Heart left ventricle (tissue), 16 donors: ENCODE data around the gene SLC13A4. TPM values are rescaled to one million over a fixed set of nuclear protein-coding genes. Genes with fewer than 3 reads are reported as not detected.

Experiments used
- ATAC-seq, 4 donors: fragments of 200-7000 bp; cut with Tn5 transposase; one replicate each; pipeline ENCODE4 v1.9.1; 2020 to 2022; ENCODE audit warnings: moderate library complexity in 4 of 4, mild to moderate bottlenecking in 3 of 4, moderate number of reproducible peaks in 1 of 4
- DNase-seq, 5 donors: peaks; one replicate each; pipeline ENCODE4 v3.0.0-alpha.2; 2020
- H3K27ac ChIP-seq, 12 donors: fragments of 200-600 bp; sonication (generic) in 4 of 12; one replicate each; pipeline versions ENCODE4 v1.5.0 to v1.8.0; 2016 to 2022; ENCODE audit warnings: mild to moderate bottlenecking in 2 of 12
- H3K27me3 ChIP-seq, 9 donors: fragments of 200-600 bp; sonication (generic) in 2 of 9; one replicate each; pipeline versions ENCODE4 v1.5.1 to v1.8.0; 2016 to 2022; ENCODE audit warnings: mild to moderate bottlenecking in 3 of 9
- H3K36me3 ChIP-seq, 9 donors: fragments of 200-600 bp; sonication (generic) in 2 of 9; one replicate each; pipeline versions ENCODE4 v1.5.0 to v1.8.0; 2018 to 2022; ENCODE audit warnings: mild to moderate bottlenecking in 2 of 9
- H3K4me1 ChIP-seq, 12 donors: fragments of 200-600 bp; sonication (generic) in 4 of 12; one replicate each; pipeline versions ENCODE4 v1.5.0 to v1.8.0; 2016 to 2022; ENCODE audit warnings: mild to moderate bottlenecking in 3 of 12
- H3K4me3 ChIP-seq, 12 donors: fragments of 200-600 bp; sonication (generic) in 4 of 12; one replicate each; pipeline versions ENCODE4 v1.5.0 to v1.8.0; 2017 to 2022; ENCODE audit warnings: mild to moderate bottlenecking in 9 of 12, moderate library complexity in 4 of 12
- H3K9me3 ChIP-seq, 12 donors: fragments of 200-600 bp; sonication (generic) in 4 of 12; one replicate each; pipeline versions ENCODE4 v1.5.0 to v1.8.0; 2016 to 2022; ENCODE audit warnings: mild to moderate bottlenecking in 1 of 12
- CTCF ChIP-seq, 12 donors: fragments of 200-600 bp; sonication (generic) in 4 of 12; IDR thresholded peaks; one replicate each; pipeline versions ENCODE4 v1.5.0 to v1.8.0; 2018 to 2022; ENCODE audit warnings: antibody characterized with exemption in 12 of 12, mild to moderate bottlenecking in 5 of 12
- POLR2A ChIP-seq, 2 donors: fragments of 450-650 bp; IDR thresholded peaks; one replicate each; pipeline ENCODE4 v1.6.1; 2017; ENCODE audit warnings: antibody characterized with exemption in 2 of 2, mild to moderate bottlenecking in 2 of 2, moderate library complexity in 2 of 2
- WGBS, 4 donors: extraction: QIAGEN DNeasy Blood & Tissue Kit in 2 of 4; methylation state at CpG; one replicate each; pipeline versions ENCODE4 v1.1.5 to v1.1.7; 2013 to 2018; 5-methylcytosine and 5-hydroxymethylcytosine counted together
- intact Hi-C, 10 donors: fragments of 100-400 bp; cut with DNase I; formaldehyde crosslinking; loops; one replicate each; pipeline versions ENCODE4 v1.11.1 to v1.14.2; 2022
- polyA plus RNA-seq, 2 donors: library from polyadenylated mRNA; stranded (reverse); fragments of 200-250 nt; gene quantifications; one replicate each; pipeline ENCODE4 v1.2.3, GENCODE V29; 2013
- total RNA-seq, 9 donors: library from RNA; depleted of rRNA in 2 of 9; stranded (reverse); fragments of >200 nt in 2 of 9; fragmentation: NEBNext Ultra II Directional in 3 of 9; extraction: Animal tissue kit (Norgen Biotek cat#: 25700) in 3 of 9; gene quantifications; one replicate each; pipeline versions ENCODE4 v1.1.0 to v1.2.4, GENCODE V29; 2016 to 2023
- donor health status: ischemic (EF 13 %, LVEDD 7.1; RV severe dilation, severe dysfunction).
- donor health status: healthy with polysubstance abuse.
- donor health status: DM: no; HTN: yes; CAD: no.
- donor health status: DM: no; HTN: no; CAD: no.
- donor health status: ischemic (EF 25% LVEDD 6.9; RV normal size, moderate dysfunction).
- donor health status: ischemic (EF 25% LVEDD 5.7; RV mildly dilated, moderate dysfunction).
- donor health status: healthy.
- donor health status: DM: yes; HTN: yes; CAD: no.
- donor health status: ischemic (EF 35%, LVEDD 5.7; RV mildly dilated, moderate dysfunction).
- donor health status: nonischemic (EF 11% LVEDD 7.7; RV severe dilation, severe dysfunction).
- donor health status: DM: yes; HTN: yes; CAD: no.
- donor health status: PGD.
- donor health status: ischemic (EF 29% LVEDD 5.4; RV normal size, mild dysfunction).
- donor health status: nonischemic (EF 23%, LVEDD 6.1; RV moderate dilation, normal function).

The SLC13A4 gene
- total and polyA plus RNA-seq, 11 donors, result 0.08 to 1.5 (median 0.46) TPM; not detected in 1

DNA sequence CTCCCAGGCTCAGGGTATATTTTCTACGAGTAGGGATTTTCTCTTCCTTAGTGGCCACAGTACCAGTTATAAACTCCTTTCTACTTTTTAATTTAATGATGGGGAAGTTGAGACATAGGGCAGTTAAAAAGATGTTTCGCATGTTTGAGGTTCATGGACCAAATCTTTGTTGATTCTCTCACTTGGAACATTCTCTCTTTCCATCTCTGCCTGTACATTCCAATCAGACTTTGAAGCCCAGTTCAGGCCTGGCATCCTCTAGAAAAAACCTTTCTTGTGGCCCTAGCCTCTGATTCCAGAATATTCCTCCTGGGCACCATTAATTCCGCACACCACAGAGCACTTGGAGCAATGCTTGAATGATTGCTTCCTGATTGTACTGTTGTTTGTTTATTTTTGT, 18.5 kb downstream of the SLC13A4 start:
- Histone ChIP-seq H3K9me3 (no peaks in the 10 kb centered on the region), H3K4me1 (peaks cover 0 to 23% (median 11%) of the 10 kb centered on the region in 12 donors), H3K4me3 (no peak overlapping the region), H3K36me3 (no peaks in the 10 kb centered on the region), H3K27me3 (no peaks in the 10 kb centered on the region), H3K27ac (no peak overlapping the region)
- 96 to 99% (median 97%) methylated on average over 3 of the region's 3 CpGs for WGBS, 4 donors
- no peak for DNase-seq
- ATAC-seq, result no peak
- no peak for TF ChIP-seq POLR2A (IDR thresholded peaks at IDR 0.05)
- no peak for TF ChIP-seq CTCF (IDR thresholded peaks at IDR 0.05)
- intact Hi-C loops, result no loop called here

- WGBS, 4 donors, result 91 to 94% (median 93%) methylated on average over 9 to 14 of the region's 14 CpGs
- Histone ChIP-seq H3K27ac (no peak overlapping the region), H3K9me3 (no peaks in the 10 kb centered on the region), H3K27me3 (no peaks in the 10 kb centered on the region), H3K36me3 (no peaks in the 10 kb centered on the region), H3K4me3 (no peak overlapping the region), H3K4me1 (peaks cover 0 to 20% (median 10%) of the 10 kb centered on the region in 12 donors)
- ATAC-seq (no peak), DNase-seq (no peak)
- TF ChIP-seq CTCF (IDR thresholded peaks at IDR 0.05), result no peak
- TF ChIP-seq POLR2A (IDR thresholded peaks at IDR 0.05), result no peak
- intact Hi-C loops, result no loop called here
Measured at GRCh38 chr7:135708041-135708440, 19.9 kb downstream of the SLC13A4 start.

- TF ChIP-seq POLR2A (IDR thresholded peaks at IDR 0.05) (no peak), CTCF (IDR thresholded peaks at IDR 0.05) (no peak)
- Histone ChIP-seq H3K9me3 (no peaks in the 10 kb centered on the region), H3K4me1 (peaks cover 0 to 15% (median 6%) of the 10 kb centered on the region in 12 donors), H3K4me3 (no peak overlapping the region), H3K27ac (no peak overlapping the region), H3K36me3 (no peaks in the 10 kb centered on the region), H3K27me3 (no peaks in the 10 kb centered on the region)
- 57 to 71% (median 64%) methylated on average over 5 of the region's 5 CpGs for WGBS, 4 donors
- intact Hi-C loops, result no loop called here
- ATAC-seq (no peak), DNase-seq (no peak)
Measured at GRCh38 chr7:135707570-135707966, 20.4 kb downstream of the SLC13A4 start.

GRCh38 chr7:135706858-135707569, 21.0 kb downstream of the SLC13A4 start:
- intact Hi-C loops, result no loop called here
- H3K27me3 ChIP-seq, result no peaks in the 10 kb centered on the region
- TF ChIP-seq CTCF (IDR thresholded peaks at IDR 0.05) (no peak), POLR2A (IDR thresholded peaks at IDR 0.05) (no peak)
- no peaks in the 10 kb centered on the region for H3K36me3 ChIP-seq
- no peak overlapping the region for H3K4me3 ChIP-seq
- ATAC-seq (no peak), DNase-seq (no peak)
- no peak overlapping the region for H3K27ac ChIP-seq
- no peaks in the 10 kb centered on the region for H3K9me3 ChIP-seq
- 67 to 79% (median 74%) methylated on average over 7 of the region's 7 CpGs for WGBS, 4 donors
- peaks cover 0 to 10% (median under 1%) of the 10 kb centered on the region in 12 donors for H3K4me1 ChIP-seq
